ENCODE results near the gene NF1.
"Not testable (repeated sequence)": the region's sequence is repeated elsewhere in the genome, so short reads cannot be mapped to it uniquely, and the experiment has no call there.

The NF1 gene

GRCh38 chr17:31130286-31131224 lies 35.8 kb downstream of the NF1 start:
- DNase-seq = no peak

GRCh38 chr17:31131299-31131698 lies 36.5 kb downstream of the NF1 start:
- DNase-seq = no peak

- DNase-seq = no peak
These were observed 38.2 kb downstream of the NF1 start for GRCh38 chr17:31132977-31133376.

GRCh38 chr17:31134576-31134975 lies 39.8 kb downstream of the NF1 start:
- no peak for DNase-seq

- no peak for DNase-seq
These were observed 41.5 kb downstream of the NF1 start for GRCh38 chr17:31136319-31136718.

- DNase-seq = no peak
These were observed 45.3 kb downstream of the NF1 start for GRCh38 chr17:31140111-31140510.

GRCh38 chr17:31144428-31144827 lies 49.7 kb downstream of the NF1 start:
- DNase-seq = no peak

GRCh38 chr17:31144836-31145235 lies 50.1 kb downstream of the NF1 start:
- DNase-seq = no peak

- no peak for DNase-seq
These were observed 52.9 kb downstream of the NF1 start for GRCh38 chr17:31147507-31148202.

GRCh38 chr17:31148205-31148604 lies 53.4 kb downstream of the NF1 start:
- no peak for DNase-seq

GRCh38 chr17:31152271-31152670 lies 57.5 kb downstream of the NF1 start:
- no peak for DNase-seq

- no peak for DNase-seq
These were observed 60.5 kb downstream of the NF1 start for GRCh38 chr17:31155208-31155810.

GRCh38 chr17:31156326-31156725 lies 61.5 kb downstream of the NF1 start:
- no peak for DNase-seq

GRCh38 chr17:31156864-31157263 lies 62.1 kb downstream of the NF1 start:
- DNase-seq = not testable (repeated sequence)

- DNase-seq = no peak
These were observed 64.1 kb downstream of the NF1 start for GRCh38 chr17:31158746-31159377.

GRCh38 chr17:31163091-31163781 lies 68.5 kb downstream of the NF1 start:
- DNase-seq = no peak

GRCh38 chr17:31167111-31167510 lies 72.3 kb downstream of the NF1 start:
- DNase-seq = no peak

- DNase-seq = no peak
These were observed 76.9 kb downstream of the NF1 start for GRCh38 chr17:31171701-31172100.

- no peak for DNase-seq
These were observed 77.6 kb downstream of the NF1 start for GRCh38 chr17:31172388-31172787.

GRCh38 chr17:31174215-31174614 lies 79.4 kb downstream of the NF1 start:
- DNase-seq = no peak

- DNase-seq = no peak
These were observed 80.5 kb downstream of the NF1 start for GRCh38 chr17:31175237-31175636.

GRCh38 chr17:31176143-31176542 lies 81.4 kb downstream of the NF1 start:
- DNase-seq = not testable (repeated sequence)

GRCh38 chr17:31178951-31179350 lies 84.2 kb downstream of the NF1 start:
- DNase-seq = not testable (repeated sequence)
